Activated CD8-positive, alpha-beta T cell treated with anti-CD3 and anti-CD28 coated beads for 36 hours (primary cell): ENCODE measurements around the gene TSPAN4. TPM values are rescaled to one million over a fixed set of nuclear protein-coding genes. Genes with fewer than 3 reads are reported as not detected.

Experiments used
- ATAC-seq: fragments of 200-7000 bp; cut with Tn5 transposase; one replicate; pipeline ENCODE4 v1.10.0; 2021; ENCODE audit warnings: mild to moderate bottlenecking, moderate library complexity
- CTCF ChIA-PET: fragments of 350-600 bp; sonication (Branson Sonifier 250); formaldehyde crosslinking; loops from one replicate; lab custom pipeline; 2021; ENCODE audit warnings: antibody characterized with exemption; lab: Charles Lee
- POLR2A ChIA-PET: fragments of 350-600 bp; sonication (Branson Sonifier 250); formaldehyde crosslinking; loops from one replicate; lab custom pipeline; 2021; ENCODE audit warnings: antibody characterized with exemption; lab: Charles Lee
- DNase-seq: peaks from one replicate; pipeline ENCODE4 v3.0.0-alpha.2; 2020
- H3K27ac Mint-ChIP-seq: one replicate; pipeline ENCODE4 v1.8.0; 2021; ENCODE audit warnings: mild to moderate bottlenecking, mixed read lengths
- H3K27me3 Mint-ChIP-seq: one replicate; pipeline ENCODE4 v1.8.0; 2021; ENCODE audit warnings: mixed read lengths
- H3K36me3 Mint-ChIP-seq: one replicate; pipeline ENCODE4 v1.8.0; 2021; ENCODE audit warnings: low read depth, mixed read lengths
- H3K4me1 Mint-ChIP-seq: one replicate; pipeline ENCODE4 v1.8.0; 2021; ENCODE audit warnings: low read depth, mixed read lengths
- H3K4me3 Mint-ChIP-seq: one replicate; pipeline ENCODE4 v1.8.0; 2021; ENCODE audit warnings: mild to moderate bottlenecking, moderate library complexity, mixed read lengths
- H3K9me3 Mint-ChIP-seq: one replicate; pipeline ENCODE4 v1.8.0; 2021; ENCODE audit warnings: mixed read lengths
- intact Hi-C: fragments of 100-400 bp; cut with micrococcal nuclease; formaldehyde crosslinking; loops from one replicate; pipeline ENCODE4 v1.10.0; 2022
- total RNA-seq, 2 experiments: library from RNA; stranded (reverse); gene quantifications; one replicate each; pipeline ENCODE4 v1.2.3, GENCODE V29; 2021
- TF ChIP-seq, protein P1 (sequence below): fragments of 200-600 bp; IDR thresholded peaks from one replicate; pipeline ENCODE4 v1.8.0; 2022; ENCODE audit warnings: antibody characterized with exemption, mild to moderate bottlenecking

Gene TSPAN4
- total RNA-seq, 2 experiments from 2014 or later = 15.4 to 16.0 TPM

- peaks cover 39% of the 10 kb centered on the region for H3K4me1 Mint-ChIP-seq
- TF ChIP-seq, protein P1, sequence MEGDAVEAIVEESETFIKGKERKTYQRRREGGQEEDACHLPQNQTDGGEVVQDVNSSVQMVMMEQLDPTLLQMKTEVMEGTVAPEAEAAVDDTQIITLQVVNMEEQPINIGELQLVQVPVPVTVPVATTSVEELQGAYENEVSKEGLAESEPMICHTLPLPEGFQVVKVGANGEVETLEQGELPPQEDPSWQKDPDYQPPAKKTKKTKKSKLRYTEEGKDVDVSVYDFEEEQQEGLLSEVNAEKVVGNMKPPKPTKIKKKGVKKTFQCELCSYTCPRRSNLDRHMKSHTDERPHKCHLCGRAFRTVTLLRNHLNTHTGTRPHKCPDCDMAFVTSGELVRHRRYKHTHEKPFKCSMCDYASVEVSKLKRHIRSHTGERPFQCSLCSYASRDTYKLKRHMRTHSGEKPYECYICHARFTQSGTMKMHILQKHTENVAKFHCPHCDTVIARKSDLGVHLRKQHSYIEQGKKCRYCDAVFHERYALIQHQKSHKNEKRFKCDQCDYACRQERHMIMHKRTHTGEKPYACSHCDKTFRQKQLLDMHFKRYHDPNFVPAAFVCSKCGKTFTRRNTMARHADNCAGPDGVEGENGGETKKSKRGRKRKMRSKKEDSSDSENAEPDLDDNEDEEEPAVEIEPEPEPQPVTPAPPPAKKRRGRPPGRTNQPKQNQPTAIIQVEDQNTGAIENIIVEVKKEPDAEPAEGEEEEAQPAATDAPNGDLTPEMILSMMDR = no peak
- peaks cover 41% of the 10 kb centered on the region for H3K27me3 Mint-ChIP-seq
- H3K4me3 Mint-ChIP-seq = peak overlapping the region; percentile 24
- DNase-seq (no peak), ATAC-seq (no peak)
- intact Hi-C loops = no loop called here
- peaks cover 10% of the 10 kb centered on the region for H3K36me3 Mint-ChIP-seq
- no peaks in the 10 kb centered on the region for H3K9me3 Mint-ChIP-seq
- ChIA-PET POLR2A (interaction anchor here (1.2 to 21.1 kb wide), 3 partner anchors 12 to 96 kb away, joined by 3 to 273 read pairs (median 81); partner anchors contain the start of genes AP2A2, PNPLA2, POLR2L and RPLP2), CTCF (interaction anchor here (0.9 kb wide), 1 partner anchor 10 kb away, joined by 3 read pairs; the partner anchor contains the start of gene PNPLA2)
- no peak overlapping the region for H3K27ac Mint-ChIP-seq
Measured at GRCh38 chr11:829176-829846, 13.3 kb upstream of the TSPAN4 start.

DNA sequence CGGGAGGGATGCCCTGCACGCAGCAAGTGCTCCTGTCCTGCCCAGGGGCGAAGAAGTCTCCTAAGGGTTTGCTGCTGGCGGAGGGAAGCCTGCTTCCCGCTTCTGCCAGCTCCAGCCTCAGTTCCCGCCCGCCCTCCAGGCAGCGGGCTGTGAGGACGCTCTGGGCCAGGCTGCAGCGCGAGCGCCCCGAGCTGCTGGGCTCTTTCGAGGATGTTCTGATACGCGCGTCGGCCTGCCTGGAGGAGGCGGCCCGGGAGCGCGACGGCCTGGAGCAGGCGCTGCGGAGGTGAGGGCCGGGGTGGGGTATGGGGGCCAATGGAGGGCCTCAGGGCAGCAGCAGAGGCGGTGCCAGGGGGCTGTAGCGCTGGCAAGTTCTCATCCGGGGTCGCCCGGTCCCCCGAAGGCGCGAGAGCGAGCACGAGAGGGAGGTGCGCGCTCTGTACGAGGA, 12.8 kb upstream of the TSPAN4 start:
- ATAC-seq = peak; percentile 2
- POLR2A ChIA-PET = interaction anchor here (1.2 to 21.1 kb wide), 3 partner anchors 11 to 96 kb away, joined by 3 to 273 read pairs (median 81); partner anchors contain the start of genes AP2A2, PNPLA2, POLR2L and RPLP2
- intact Hi-C loops = no loop called here

DNA sequence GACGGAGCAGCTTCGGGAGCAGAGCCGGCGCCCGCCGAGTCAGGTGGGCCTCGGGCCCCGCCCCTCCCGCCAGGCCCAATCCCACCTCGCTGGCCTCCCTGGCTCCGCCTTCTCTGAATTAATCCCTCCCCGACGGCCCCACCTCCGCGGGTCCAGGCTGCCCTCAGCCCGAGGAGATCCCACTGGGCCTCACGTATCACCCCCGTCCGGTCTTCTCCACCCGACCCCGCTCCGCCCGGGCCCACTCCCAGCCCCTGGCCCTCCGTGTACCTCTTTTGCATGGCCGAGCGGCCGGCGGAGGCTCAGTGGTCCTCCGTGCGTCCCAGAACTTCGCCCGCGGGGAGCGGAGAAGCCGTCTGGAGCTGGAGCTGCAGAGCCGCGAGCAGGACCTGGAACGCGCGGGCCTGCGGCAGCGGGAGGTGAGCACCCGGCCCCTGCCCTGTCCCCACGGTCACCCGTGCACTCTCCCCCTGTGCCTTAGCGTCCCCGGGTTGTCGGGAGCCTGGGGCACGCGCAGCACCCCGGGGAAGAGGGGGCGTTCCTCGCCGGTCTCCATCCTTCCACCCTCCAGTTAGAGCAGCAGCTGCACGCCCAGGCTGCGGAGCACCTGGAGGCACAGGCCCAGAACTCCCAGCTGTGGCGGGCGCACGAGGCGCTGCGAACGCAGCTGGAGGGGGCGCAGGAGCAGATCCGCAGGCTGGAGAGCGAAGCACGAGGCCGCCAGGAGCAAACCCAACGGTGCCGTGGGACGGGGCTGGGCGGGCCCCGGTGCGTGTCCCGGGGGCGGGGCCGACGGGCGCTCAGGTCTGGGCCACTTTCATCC, 12.1 kb upstream of the TSPAN4 start:
- DNase-seq (peak; percentile 84), ATAC-seq (peak; percentile 74)
- peaks cover 40% of the 10 kb centered on the region for H3K27me3 Mint-ChIP-seq
- ChIA-PET POLR2A (interaction anchor here (0.6 to 21.1 kb wide), 4 partner anchors 11 to 217 kb away, joined by 3 to 273 read pairs (median 42); partner anchors contain the start of genes AP2A2, PNPLA2, POLR2L and RPLP2), CTCF (interaction anchor here (1.4 to 2.4 kb wide), 2 partner anchors 11 to 13 kb away, joined by 5 to 11 read pairs; partner anchors contain the start of gene PNPLA2)
- peaks cover 43% of the 10 kb centered on the region for H3K4me1 Mint-ChIP-seq
- H3K27ac Mint-ChIP-seq = no peak overlapping the region
- TF ChIP-seq, protein P1 = no peak
- peaks cover 1% of the 10 kb centered on the region for H3K36me3 Mint-ChIP-seq
- intact Hi-C loops = no loop called here
- peak overlapping the region; percentile 19 for H3K4me3 Mint-ChIP-seq
- no peaks in the 10 kb centered on the region for H3K9me3 Mint-ChIP-seq

More for the DNA sequence above, 12.8 kb upstream of the TSPAN4 start:
- TF ChIP-seq, protein P1 = no peak
- no peak overlapping the region for H3K27ac Mint-ChIP-seq
- DNase-seq = no peak
- CTCF ChIA-PET = interaction anchor here (1.4 kb wide), 1 partner anchor 13 kb away, joined by 5 read pairs; no protein-coding TSS in a partner anchor
- H3K27me3 Mint-ChIP-seq = peaks cover 42% of the 10 kb centered on the region
- peaks cover 7% of the 10 kb centered on the region for H3K36me3 Mint-ChIP-seq
- no peaks in the 10 kb centered on the region for H3K9me3 Mint-ChIP-seq
- peaks cover 43% of the 10 kb centered on the region for H3K4me1 Mint-ChIP-seq
- peak overlapping the region; percentile 24 for H3K4me3 Mint-ChIP-seq

GRCh38 chr11:831118-831864, 11.4 kb upstream of the TSPAN4 start:
- intact Hi-C loops = no loop called here
- ChIA-PET CTCF (interaction anchor here (1.4 to 2.4 kb wide), 2 partner anchors 12 kb away, joined by 5 to 11 read pairs; partner anchors contain the start of gene PNPLA2), POLR2A (interaction anchor here (0.6 to 21.1 kb wide), 4 partner anchors 10 to 218 kb away, joined by 3 to 273 read pairs (median 42); partner anchors contain the start of genes PNPLA2, POLR2L, RPLP2 and TSPAN4)
- ATAC-seq (no peak), DNase-seq (no peak)
- Mint-ChIP-seq H3K36me3 (no peaks in the 10 kb centered on the region), H3K9me3 (no peaks in the 10 kb centered on the region), H3K4me3 (no peak overlapping the region), H3K27me3 (peaks cover 40% of the 10 kb centered on the region), H3K27ac (no peak overlapping the region), H3K4me1 (peaks cover 42% of the 10 kb centered on the region)
- TF ChIP-seq, protein P1 = no peak
